Measurements from ENCODE around the gene RRN3.

DNA sequence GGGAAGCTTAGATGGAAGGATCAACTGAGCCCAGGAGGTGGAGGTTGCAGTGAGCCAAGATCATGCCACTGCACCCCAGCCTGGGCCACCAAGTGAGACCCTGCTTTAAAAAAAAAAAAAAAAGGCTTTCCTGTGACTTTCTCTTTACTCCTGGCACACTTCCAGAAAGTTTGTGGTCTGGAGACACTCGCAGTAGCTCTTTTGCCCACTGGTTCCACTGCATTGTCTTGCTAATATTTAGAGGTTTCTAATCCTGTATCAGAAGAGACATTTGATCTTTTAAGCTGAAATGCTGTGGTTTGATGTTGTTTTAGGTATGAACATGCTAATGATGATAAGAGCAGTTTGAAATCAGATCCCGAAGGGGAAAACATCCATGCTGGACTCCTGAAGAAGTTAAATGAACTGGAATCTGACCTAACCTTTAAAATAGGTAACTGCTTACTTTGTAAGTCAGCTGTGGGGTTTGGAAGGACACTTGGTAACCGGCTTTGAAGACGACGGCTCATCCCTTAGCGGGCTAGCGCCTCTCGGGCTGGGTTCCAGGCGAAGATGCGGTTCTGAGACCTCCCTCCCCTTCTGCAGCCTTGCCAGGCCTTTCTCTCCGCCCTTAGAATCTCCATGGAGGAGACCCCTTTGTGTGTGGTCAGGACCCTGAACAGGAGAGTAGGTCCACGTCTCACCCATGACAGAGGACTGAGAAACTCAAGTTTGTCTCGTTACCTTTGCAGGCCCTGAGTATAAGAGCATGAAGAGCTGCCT is 61.3 kb downstream of the RRN3 start:
- TF ChIP-seq, protein P1, sequence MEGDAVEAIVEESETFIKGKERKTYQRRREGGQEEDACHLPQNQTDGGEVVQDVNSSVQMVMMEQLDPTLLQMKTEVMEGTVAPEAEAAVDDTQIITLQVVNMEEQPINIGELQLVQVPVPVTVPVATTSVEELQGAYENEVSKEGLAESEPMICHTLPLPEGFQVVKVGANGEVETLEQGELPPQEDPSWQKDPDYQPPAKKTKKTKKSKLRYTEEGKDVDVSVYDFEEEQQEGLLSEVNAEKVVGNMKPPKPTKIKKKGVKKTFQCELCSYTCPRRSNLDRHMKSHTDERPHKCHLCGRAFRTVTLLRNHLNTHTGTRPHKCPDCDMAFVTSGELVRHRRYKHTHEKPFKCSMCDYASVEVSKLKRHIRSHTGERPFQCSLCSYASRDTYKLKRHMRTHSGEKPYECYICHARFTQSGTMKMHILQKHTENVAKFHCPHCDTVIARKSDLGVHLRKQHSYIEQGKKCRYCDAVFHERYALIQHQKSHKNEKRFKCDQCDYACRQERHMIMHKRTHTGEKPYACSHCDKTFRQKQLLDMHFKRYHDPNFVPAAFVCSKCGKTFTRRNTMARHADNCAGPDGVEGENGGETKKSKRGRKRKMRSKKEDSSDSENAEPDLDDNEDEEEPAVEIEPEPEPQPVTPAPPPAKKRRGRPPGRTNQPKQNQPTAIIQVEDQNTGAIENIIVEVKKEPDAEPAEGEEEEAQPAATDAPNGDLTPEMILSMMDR (IDR thresholded peaks at IDR 0.05): no peak
- no peak for TF ChIP-seq POLR2A (IDR thresholded peaks at IDR 0.05; ENCODE audit: low read depth)
- TF ChIP-seq POLR2AphosphoS5 (IDR thresholded peaks at IDR 0.05): no peak
- no peak for TF ChIP-seq EP300 (IDR thresholded peaks at IDR 0.05)

All from esophagus muscularis mucosa (tissue), 4 donors.